22Rv1 (cell line): ENCODE measurements around the gene DDR1.
"Not testable (repeated sequence)": the region's sequence is repeated elsewhere in the genome, so short reads cannot be mapped to it uniquely, and the experiment has no call there.

Experiments
- H3K27ac ChIP-seq: fragments of 450-650 bp; 2 replicates; pipeline ENCODE4 v1.5.1; 2017
- ZFX ChIP-seq: fragments of 450-650 bp; IDR thresholded peaks from 2 replicates; pipeline ENCODE4 v1.6.1; 2017; ENCODE audit warnings: antibody characterized with exemption, borderline replicate concordance
- TF ChIP-seq, protein P1 (sequence below): fragments of 450-650 bp; IDR thresholded peaks from 2 replicates; pipeline ENCODE4 v1.5.1; 2017; ENCODE audit warnings: mild to moderate bottlenecking

DDR1 gene

DNA sequence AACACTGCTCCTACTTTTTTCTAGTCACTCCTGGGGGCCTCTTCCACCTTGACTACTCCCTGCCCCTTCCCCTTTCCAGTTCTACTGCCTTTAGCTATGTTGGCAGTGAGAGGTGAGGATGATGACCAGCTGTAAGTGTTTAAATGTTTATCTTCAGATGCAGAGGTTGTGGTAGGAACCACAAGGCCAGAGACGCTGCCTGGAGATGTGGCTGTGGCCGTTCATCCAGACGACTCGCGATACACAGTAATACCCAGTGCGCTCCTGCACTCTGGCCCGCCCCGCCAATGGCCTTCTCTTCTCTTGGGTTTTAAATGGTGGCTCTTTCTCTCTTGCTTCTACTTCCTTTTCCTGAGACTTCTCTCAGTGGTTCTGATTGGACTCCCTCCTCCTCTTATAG is 34.4 kb downstream of the DDR1 start:
- no peak overlapping the region for H3K27ac ChIP-seq
- no peak for TF ChIP-seq ZFX
- TF ChIP-seq, protein P1, sequence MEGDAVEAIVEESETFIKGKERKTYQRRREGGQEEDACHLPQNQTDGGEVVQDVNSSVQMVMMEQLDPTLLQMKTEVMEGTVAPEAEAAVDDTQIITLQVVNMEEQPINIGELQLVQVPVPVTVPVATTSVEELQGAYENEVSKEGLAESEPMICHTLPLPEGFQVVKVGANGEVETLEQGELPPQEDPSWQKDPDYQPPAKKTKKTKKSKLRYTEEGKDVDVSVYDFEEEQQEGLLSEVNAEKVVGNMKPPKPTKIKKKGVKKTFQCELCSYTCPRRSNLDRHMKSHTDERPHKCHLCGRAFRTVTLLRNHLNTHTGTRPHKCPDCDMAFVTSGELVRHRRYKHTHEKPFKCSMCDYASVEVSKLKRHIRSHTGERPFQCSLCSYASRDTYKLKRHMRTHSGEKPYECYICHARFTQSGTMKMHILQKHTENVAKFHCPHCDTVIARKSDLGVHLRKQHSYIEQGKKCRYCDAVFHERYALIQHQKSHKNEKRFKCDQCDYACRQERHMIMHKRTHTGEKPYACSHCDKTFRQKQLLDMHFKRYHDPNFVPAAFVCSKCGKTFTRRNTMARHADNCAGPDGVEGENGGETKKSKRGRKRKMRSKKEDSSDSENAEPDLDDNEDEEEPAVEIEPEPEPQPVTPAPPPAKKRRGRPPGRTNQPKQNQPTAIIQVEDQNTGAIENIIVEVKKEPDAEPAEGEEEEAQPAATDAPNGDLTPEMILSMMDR, result no peak

DNA sequence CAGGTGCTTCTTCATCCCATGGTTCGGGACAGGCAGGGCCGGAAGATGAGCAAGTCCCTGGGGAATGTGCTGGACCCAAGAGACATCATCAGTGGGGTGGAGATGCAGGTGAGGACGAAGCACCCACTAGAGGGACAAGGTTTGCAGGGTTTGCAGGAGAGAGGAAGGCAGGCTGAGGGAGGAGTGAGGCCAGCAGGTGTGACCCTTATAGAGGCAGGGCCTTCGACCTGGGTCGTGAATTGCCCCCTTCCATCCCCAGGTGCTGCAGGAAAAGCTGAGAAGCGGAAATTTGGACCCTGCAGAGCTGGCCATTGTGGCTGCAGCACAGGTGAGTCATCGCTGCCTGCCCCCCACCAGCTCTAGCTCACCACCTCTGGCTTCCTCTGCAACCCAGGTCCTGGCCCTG is 38.1 kb downstream of the DDR1 start:
- TF ChIP-seq, protein P1, result no peak
- no peak for TF ChIP-seq ZFX
- H3K27ac ChIP-seq, result no peak overlapping the region

DNA sequence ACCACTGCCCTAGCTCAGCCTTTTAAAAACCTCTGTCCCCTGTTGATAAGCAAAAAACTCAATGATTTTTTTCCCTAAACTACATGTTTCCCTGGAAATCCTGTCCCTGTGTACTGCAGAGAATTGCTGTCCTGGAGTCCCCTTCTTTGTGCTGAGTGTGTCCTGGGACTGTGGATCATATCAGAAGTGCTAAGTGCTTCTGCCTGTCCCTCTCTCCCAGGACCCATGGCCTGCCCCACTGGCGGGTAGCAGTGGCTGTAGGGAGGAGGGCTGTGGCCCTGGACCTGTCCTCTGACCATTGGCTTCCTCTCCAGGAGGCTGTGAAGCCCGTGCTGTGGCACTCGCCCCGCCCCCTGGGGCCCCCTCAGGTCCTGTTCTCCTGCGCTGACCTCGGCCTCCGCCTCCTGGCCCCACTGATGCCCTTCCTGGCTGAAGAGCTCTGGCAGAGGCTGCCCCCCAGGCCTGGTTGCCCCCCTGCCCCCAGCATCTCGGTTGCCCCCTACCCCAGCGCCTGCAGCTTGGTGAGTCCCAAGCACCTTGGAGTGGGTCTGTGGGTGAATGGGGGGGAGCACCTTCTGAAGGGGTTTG is 39.8 kb downstream of the DDR1 start:
- not testable (repeated sequence) for H3K27ac ChIP-seq

DNA sequence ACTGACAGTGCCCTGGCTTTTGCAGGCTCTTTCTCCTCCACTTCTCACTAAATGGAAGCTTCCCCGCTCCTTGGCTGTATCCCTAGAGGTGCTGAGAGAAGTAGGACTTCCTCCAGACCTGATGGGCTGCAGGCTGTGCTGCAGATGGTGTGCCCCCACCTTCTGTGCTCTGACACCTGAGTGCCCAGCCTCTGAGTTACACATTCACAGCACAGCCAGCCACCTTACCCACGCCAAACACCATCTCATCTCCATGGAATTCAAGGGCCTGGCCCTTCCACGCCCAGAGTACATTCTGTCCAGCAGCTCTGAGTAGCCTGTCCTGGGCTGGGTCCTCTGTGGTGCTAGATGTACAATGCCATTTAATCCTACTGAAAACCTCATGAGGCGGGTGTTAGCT is 42.3 kb downstream of the DDR1 start:
- no peak overlapping the region for H3K27ac ChIP-seq
- TF ChIP-seq ZFX, result no peak
- TF ChIP-seq, protein P1, result no peak

DNA sequence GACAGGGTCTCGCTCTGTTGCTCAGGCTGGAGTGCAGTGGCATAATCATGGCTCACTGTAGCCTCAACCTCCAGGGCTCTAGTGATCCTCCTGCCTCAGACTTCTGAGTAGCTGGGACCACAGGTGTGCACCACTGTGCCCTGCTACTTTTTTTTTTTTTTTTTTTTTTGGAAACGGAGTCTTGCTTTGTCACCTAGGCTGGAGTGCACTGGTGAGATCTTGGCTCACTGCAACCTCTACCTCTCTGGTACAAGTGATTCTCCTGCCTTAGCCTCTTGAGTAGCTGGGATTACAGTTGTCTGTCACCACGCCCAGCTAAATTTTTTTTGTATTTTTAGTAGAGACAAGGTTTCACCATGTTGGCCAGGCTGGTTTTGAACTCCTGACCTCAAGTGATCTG is 42.8 kb downstream of the DDR1 start:
- H3K27ac ChIP-seq, result not testable (repeated sequence)

DNA sequence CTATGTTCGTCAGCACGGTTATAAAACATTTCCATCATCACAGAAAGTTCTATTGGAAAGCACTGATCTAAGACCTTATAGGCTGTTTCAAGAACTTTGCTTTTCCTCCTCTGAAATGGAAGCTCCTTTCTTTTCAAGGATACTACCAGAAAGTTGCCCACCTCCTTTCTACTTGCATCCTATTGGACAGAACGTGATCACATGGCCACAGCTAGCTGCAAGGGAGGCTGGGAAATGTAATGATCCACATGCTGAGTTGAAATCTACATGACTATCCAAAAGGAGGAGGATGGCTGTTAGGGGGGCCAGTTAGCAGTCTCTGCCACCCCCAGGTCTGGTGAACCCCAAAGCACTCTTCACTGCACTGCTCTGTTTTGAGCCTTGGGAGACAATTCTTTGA is 44.4 kb downstream of the DDR1 start:
- no peak overlapping the region for H3K27ac ChIP-seq
- TF ChIP-seq, protein P1, result no peak
- TF ChIP-seq ZFX, result no peak

DNA sequence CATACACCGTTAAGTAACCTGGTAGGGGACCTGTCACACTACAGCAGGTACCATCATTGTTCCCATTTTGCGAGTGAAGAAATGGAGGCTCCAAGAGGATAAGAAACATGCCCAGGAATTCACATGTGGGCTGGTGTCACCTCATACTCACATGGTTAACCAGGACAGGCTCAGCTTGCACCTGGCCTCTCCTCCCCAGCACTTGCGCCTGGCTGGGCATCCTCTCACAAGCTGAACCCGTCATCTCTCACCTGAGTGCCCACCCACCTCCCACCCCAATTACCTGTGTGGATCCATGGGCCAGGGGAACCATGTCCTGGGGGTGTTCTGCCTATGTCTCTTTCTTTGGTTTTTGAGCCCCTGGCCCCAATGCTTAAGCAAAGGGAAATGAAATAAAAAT is 46.2 kb downstream of the DDR1 start:
- H3K27ac ChIP-seq, result no peak overlapping the region
- TF ChIP-seq, protein P1, result no peak
- no peak for TF ChIP-seq ZFX

DNA sequence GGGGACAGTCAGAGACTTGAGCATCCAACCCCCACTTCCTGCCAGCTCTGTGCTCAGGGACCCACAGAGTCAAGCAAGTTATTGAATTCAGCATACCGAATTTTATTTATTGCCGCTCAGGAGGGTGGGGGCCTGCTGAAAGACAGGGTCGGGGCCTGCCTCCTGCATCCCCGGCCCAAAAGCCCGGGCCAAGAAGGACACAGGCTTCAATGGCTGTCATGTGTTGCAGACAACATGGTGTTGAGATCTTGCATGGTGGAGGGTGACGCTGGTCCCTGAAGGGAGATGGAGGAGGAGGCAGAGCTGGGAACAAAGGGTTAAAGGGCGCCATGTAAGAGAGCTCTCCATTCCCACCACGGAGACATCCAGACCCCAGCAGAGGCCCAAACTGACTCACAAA is 47.0 kb downstream of the DDR1 start:
- TF ChIP-seq, protein P1, result no peak
- TF ChIP-seq ZFX, result no peak

More for the DNA sequence above, 47.0 kb downstream of the DDR1 start:
- H3K27ac ChIP-seq, result no peak overlapping the region
